Body of pancreas (tissue), 4 donors: ENCODE measurements around the gene PCSK2.

Source experiments
- CTCF ChIP-seq, 7 experiments: fragments of 450-650 bp in 4 of 7; fragments of 200-600 bp in 3 of 7; sonication (generic) in 3 of 7; IDR thresholded peaks; one replicate each; pipeline ENCODE4 v1.5.1; 2016 to 2019; ENCODE audit warnings: antibody characterized with exemption in 7 of 7
- POLR2A ChIP-seq, 3 donors: fragments of 450-650 bp; IDR thresholded peaks; one replicate each; pipeline ENCODE4 v1.6.1; 2016; ENCODE audit warnings: antibody characterized with exemption in 3 of 3, mild to moderate bottlenecking in 2 of 3

- TF ChIP-seq CTCF (IDR thresholded peaks at IDR 0.05) (no peak), POLR2A (IDR thresholded peaks at IDR 0.05) (no peak)
These were observed 15.9 kb upstream of the PCSK2 start for GRCh38 chr20:17210983-17211382.
